Right renal pelvis (tissue), 4 donors: ENCODE data around the gene ZNF423. TPM values are rescaled to one million over a fixed set of nuclear protein-coding genes. Genes with fewer than 3 reads are reported as not detected.
A peak's percentile ranks its signal among the peaks of the same experiment; 100 is the strongest.

ENCODE experiments used
- DNase-seq, 4 donors: peaks; one replicate each; pipeline ENCODE4 v3.0.0-alpha.2; 2013; ENCODE audit warnings: low read depth in 4 of 4, low spot score in 3 of 4, missing footprints in 1 of 4
- polyA plus RNA-seq, 4 donors: library from polyadenylated mRNA; unstranded; fragments of 120-200 nt; gene quantifications; one replicate each; pipeline ENCODE4 v1.2.1, GENCODE V29; 2013; ENCODE audit not compliant: insufficient read length in 4 of 4

ZNF423 gene
- polyA plus RNA-seq, 4 donors, result 26.0 to 28.4 (median 27.2) TPM

- DNase-seq, result peak in 1 of 4 donors; percentile 45
These were observed 327.6 kb downstream of the ZNF423 start for GRCh38 chr16:49528060-49528865.

- no peak for DNase-seq
These were observed 328.3 kb downstream of the ZNF423 start for GRCh38 chr16:49527611-49528010.

GRCh38 chr16:49526860-49527365 lies 329.0 kb downstream of the ZNF423 start:
- DNase-seq, result no peak

- DNase-seq, result no peak
These were observed 331.0 kb downstream of the ZNF423 start for GRCh38 chr16:49524947-49525315.

GRCh38 chr16:49524216-49524946 lies 331.5 kb downstream of the ZNF423 start:
- no peak for DNase-seq

- no peak for DNase-seq
These were observed 332.3 kb downstream of the ZNF423 start for GRCh38 chr16:49523435-49524159.

GRCh38 chr16:49521734-49522325 lies 334.1 kb downstream of the ZNF423 start:
- DNase-seq, result no peak

- no peak for DNase-seq
These were observed 335.3 kb downstream of the ZNF423 start for GRCh38 chr16:49520492-49521038.

- no peak for DNase-seq
These were observed 336.2 kb downstream of the ZNF423 start for GRCh38 chr16:49519741-49520140.

GRCh38 chr16:49519008-49519656 lies 336.8 kb downstream of the ZNF423 start:
- no peak for DNase-seq

- no peak for DNase-seq
These were observed 339.4 kb downstream of the ZNF423 start for GRCh38 chr16:49516382-49517036.

- DNase-seq, result no peak
These were observed 340.1 kb downstream of the ZNF423 start for GRCh38 chr16:49515861-49516260.

GRCh38 chr16:49515016-49515565 lies 340.8 kb downstream of the ZNF423 start:
- DNase-seq, result no peak

GRCh38 chr16:49514073-49514980 lies 341.6 kb downstream of the ZNF423 start:
- no peak for DNase-seq

GRCh38 chr16:49513040-49513439 lies 342.9 kb downstream of the ZNF423 start:
- DNase-seq, result no peak

GRCh38 chr16:49510654-49511305 lies 345.1 kb downstream of the ZNF423 start:
- no peak for DNase-seq

GRCh38 chr16:49510141-49510540 lies 345.8 kb downstream of the ZNF423 start:
- no peak for DNase-seq
